GM12878 (cell line): ENCODE measurements around the gene HERC4. TPM values are rescaled to one million over a fixed set of nuclear protein-coding genes. Genes with fewer than 3 reads are reported as not detected.

Source experiments
- ATAC-seq: fragments of 200-7000 bp; cut with Tn5 transposase; 3 replicates; pipeline ENCODE4 v1.9.1; 2020; ENCODE audit warnings: mild to moderate bottlenecking, moderate library complexity
- BruUV-seq: library from RNA; stranded (reverse); fragments of 400-500 nt; replicated peaks from 2 replicates; lab custom pipeline; 2021; lab: Mats Ljungman, UMichigan
- CTCF ChIA-PET: fragments of 300-600 bp; sonication (Branson Sonifier 250); formaldehyde crosslinking; extraction: SDS; loops from one replicate; lab custom pipeline; 2021; ENCODE audit warnings: inconsistent platforms; lab: Yijun Ruan, JAX
- POLR2A ChIA-PET: fragments of 350-600 bp; formaldehyde crosslinking; extraction: SDS; loops from one replicate; lab custom pipeline; 2021; ENCODE audit warnings: inconsistent platforms; lab: Charles Lee
- RAD21 ChIA-PET: fragments of 300-600 bp; sonication (Branson Sonifier 250); formaldehyde crosslinking; loops from one replicate; lab custom pipeline; 2023; ENCODE audit warnings: antibody characterized with exemption; ENCODE audit not compliant: unreplicated experiment; lab: Charles Lee
- SMC1A ChIA-PET: fragments of 300-600 bp; sonication (Branson Sonifier 250); formaldehyde crosslinking; loops from one replicate; lab custom pipeline; 2023; ENCODE audit not compliant: unreplicated experiment, uncharacterized antibody; lab: Charles Lee
- DNase-seq: peaks from one replicate; pipeline ENCODE4 v3.0.0-alpha.2; 2011; ENCODE audit warnings: low read depth, low spot score
- FAIRE-seq: peaks from 3 replicates; lab custom pipeline; 2011; peaks lifted over from hg19 to GRCh38; lab: Jason Lieb, UNC
- H2AFZ ChIP-seq: 2 replicates; pipeline ENCODE4 v1.6.0; 2011; ENCODE audit warnings: low read depth, low read length, control low read depth; ENCODE audit not compliant: control insufficient read depth
- H3K27ac ChIP-seq: 2 replicates; pipeline ENCODE4 v1.5.1; 2011; ENCODE audit warnings: control low read depth; ENCODE audit not compliant: control insufficient read depth, insufficient read depth
- H3K27me3 ChIP-seq, 2 experiments: replicated peaks in 1 of 2; 2 replicates each; pipeline versions ENCODE4 v1.6.0 to v1.6.1; 2011; ENCODE audit warnings: low read length in 1 of 2; ENCODE audit not compliant: control insufficient read depth in 2 of 2, insufficient read depth in 2 of 2
- H3K36me3 ChIP-seq, 2 experiments: 2 replicates each; pipeline ENCODE4 v1.5.1; 2011; ENCODE audit warnings: low read length in 1 of 2; ENCODE audit not compliant: control insufficient read depth in 2 of 2, insufficient read depth in 2 of 2
- H3K4me1 ChIP-seq: 2 replicates; pipeline ENCODE4 v1.6.1; 2011; ENCODE audit warnings: mild to moderate bottlenecking, low read length, moderate library complexity, mixed read lengths; ENCODE audit not compliant: control insufficient read depth, insufficient read depth
- H3K4me2 ChIP-seq: 2 replicates; pipeline ENCODE4 v1.6.0; 2011; ENCODE audit warnings: control low read depth; ENCODE audit not compliant: control insufficient read depth, insufficient read depth
- H3K4me3 ChIP-seq: fragments of 200-600 bp; sonication (generic); 2 replicates; pipeline ENCODE4 v1.5.1; 2016
- H3K79me2 ChIP-seq: 2 replicates; pipeline ENCODE4 v1.6.0; 2011; ENCODE audit warnings: low read length; ENCODE audit not compliant: control insufficient read depth, insufficient read depth
- H3K9ac ChIP-seq: 2 replicates; pipeline ENCODE4 v1.8.0; 2011; ENCODE audit warnings: low read length, control low read depth, mixed read lengths; ENCODE audit not compliant: control insufficient read depth, insufficient read depth
- H3K9me3 ChIP-seq: replicated peaks from 3 replicates; pipeline ENCODE4 v1.5.1; 2011; ENCODE audit warnings: mild to moderate bottlenecking, low read length; ENCODE audit not compliant: control insufficient read depth, insufficient read depth
- H4K20me1 ChIP-seq: 2 replicates; pipeline ENCODE4 v1.6.0; 2011; ENCODE audit not compliant: control insufficient read depth, insufficient read depth
- ASH2L ChIP-seq: fragments of 300-600, 200-600 bp; sonication (generic); IDR thresholded peaks from 2 replicates; pipeline ENCODE4 v1.6.1; 2017; ENCODE audit warnings: low read depth, mild to moderate bottlenecking, borderline replicate concordance
- BMI1 ChIP-seq: fragments of 450-650 bp; IDR thresholded peaks from 2 replicates; pipeline ENCODE4 v1.6.1; 2016; ENCODE audit warnings: mild to moderate bottlenecking, moderate library complexity, borderline replicate concordance
- ESRRA ChIP-seq: IDR thresholded peaks from 2 replicates; pipeline ENCODE4 v1.6.1; 2012; ENCODE audit warnings: mild to moderate bottlenecking, low read length, improper control_type of control experiment
- ETV6 ChIP-seq, 2 experiments: fragments of 450-650 bp in 1 of 2; IDR thresholded peaks in 1 of 2; conservative IDR thresholded peaks in 1 of 2; 2 replicates each; pipeline ENCODE4 v1.6.1; 2014; ENCODE audit warnings: antibody characterized with exemption in 1 of 2, borderline replicate concordance in 1 of 2, low read depth in 1 of 2, mild to moderate bottlenecking in 1 of 2, moderate library complexity in 1 of 2
- GATAD2B ChIP-seq: fragments of 450-650 bp; conservative IDR thresholded peaks from 2 replicates; pipeline ENCODE4 v1.6.1; 2017; ENCODE audit warnings: low read depth, mild to moderate bottlenecking, moderate library complexity
- MTA2 ChIP-seq: fragments of 450-650 bp; IDR thresholded peaks from 2 replicates; pipeline ENCODE4 v1.6.1; 2016; ENCODE audit warnings: low read depth, mild to moderate bottlenecking, moderate library complexity
- MYB ChIP-seq: fragments of 150-350 bp; IDR thresholded peaks from 2 replicates; pipeline ENCODE4 v1.6.1; 2014; ENCODE audit warnings: mild to moderate bottlenecking, low read depth, low read length, borderline replicate concordance
- NBN ChIP-seq: fragments of 450-650 bp; IDR thresholded peaks from 2 replicates; pipeline ENCODE4 v1.6.1; 2016
- NFIC ChIP-seq: IDR thresholded peaks from 2 replicates; pipeline ENCODE4 v1.6.1; 2012; ENCODE audit warnings: low read depth, mild to moderate bottlenecking, inconsistent platforms, low read length, moderate library complexity
- NR2C1 ChIP-seq: fragments of 450-650 bp; IDR thresholded peaks from 2 replicates; pipeline ENCODE4 v1.6.1; 2017; ENCODE audit warnings: antibody characterized with exemption, mild to moderate bottlenecking, moderate library complexity
- RBBP5 ChIP-seq: fragments of 200-600 bp; sonication (generic); conservative IDR thresholded peaks from 2 replicates; pipeline ENCODE4 v1.6.1; 2016
- RELA ChIP-seq: fragments of 450-650 bp; IDR thresholded peaks from 2 replicates; pipeline ENCODE4 v1.8.0; 2014; ENCODE audit warnings: borderline replicate concordance; ENCODE audit not compliant: partially characterized antibody
- YBX1 ChIP-seq: fragments of 450-650 bp; IDR thresholded peaks from 2 replicates; pipeline ENCODE4 v1.6.1; 2016; ENCODE audit warnings: antibody characterized with exemption
- whole genome bisulfite sequencing: methylation state at CpG from one replicate; pipeline ENCODE4 v1.1.6; 2016; ENCODE audit warnings: low lambda C conversion rate; ENCODE audit not compliant: insufficient replicate concordance, insufficient coverage; ENCODE audit errors: missing lambda C conversion rate; 5-methylcytosine and 5-hydroxymethylcytosine counted together
- in situ Hi-C: fragments of 300-500 bp; cut with MboI; formaldehyde crosslinking; loops from 9 replicates; pipeline ENCODE4 v1.14.3; 2018; ENCODE audit warnings: mixed read lengths
- intact Hi-C: fragments of 100-400 bp; cut with micrococcal nuclease; formaldehyde crosslinking; loops from one replicate; pipeline ENCODE4 v1.14.2; 2022; ENCODE audit not compliant: unreplicated experiment
- polyA plus RNA-seq, 11 experiments: library from polyadenylated mRNA; depleted of rRNA in 4 of 11; unstranded in 6 of 11; stranded (reverse) in 5 of 11; fragments of >200 nt; fragmentation: Nextera tagmentation in 4 of 11; fragmentation: Illumina TruSeq in 1 of 11; extraction: Ambion mirVana in 4 of 11; extraction: Trizol in 1 of 11; gene quantifications; 1 replicate in 1 of 11; 2 replicates in 10 of 11; pipeline versions ENCODE4 v1.2.1 to v1.2.3, GENCODE V29; 2011 to 2016; ENCODE audit warnings: inconsistent platforms in 2 of 11, missing spikeins in 2 of 11, low read depth in 1 of 11
- total RNA-seq, 4 experiments: library from RNA; depleted of rRNA in 3 of 4; stranded (reverse); fragments of >200 nt in 3 of 4; fragmentation: Illumina TruSeq in 1 of 4; extraction: Trizol in 1 of 4; gene quantifications; 2 replicates each; pipeline versions ENCODE4 v1.2.1 to v1.2.3, GENCODE V29; 2013 to 2021
- TF ChIP-seq, protein P1 (sequence below): IDR thresholded peaks from 2 replicates; pipeline ENCODE4 v1.6.1; 2012; ENCODE audit warnings: low read depth, low read length, improper control_type of control experiment

The HERC4 gene
- total and polyA plus RNA-seq, 10 of the 15 experiments (the other 5 are each of a cell fraction or from before 2014, with no cell fraction given) = 9.7 to 36.8 (median 23.4) TPM

DNA sequence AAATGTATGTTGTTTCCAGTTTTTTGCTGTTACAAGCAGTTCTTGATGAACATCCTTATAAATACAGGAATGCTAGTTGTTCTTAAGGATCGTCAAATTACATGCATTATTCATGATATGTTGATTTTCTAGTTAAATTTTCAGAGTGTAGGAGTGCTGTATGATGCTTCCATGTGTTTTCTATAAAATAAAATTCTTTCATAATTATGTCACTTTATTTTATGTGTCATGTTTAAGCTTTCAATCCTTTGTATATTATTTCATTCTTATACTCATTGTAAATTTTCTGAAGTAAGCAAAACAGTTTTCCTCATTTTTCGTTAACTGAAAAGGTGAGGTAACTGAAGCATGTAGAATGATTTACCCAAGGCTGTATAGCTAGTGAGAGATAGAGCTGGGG, 17.4 kb upstream of the HERC4 start (continued):
- TF ChIP-seq, protein P1, sequence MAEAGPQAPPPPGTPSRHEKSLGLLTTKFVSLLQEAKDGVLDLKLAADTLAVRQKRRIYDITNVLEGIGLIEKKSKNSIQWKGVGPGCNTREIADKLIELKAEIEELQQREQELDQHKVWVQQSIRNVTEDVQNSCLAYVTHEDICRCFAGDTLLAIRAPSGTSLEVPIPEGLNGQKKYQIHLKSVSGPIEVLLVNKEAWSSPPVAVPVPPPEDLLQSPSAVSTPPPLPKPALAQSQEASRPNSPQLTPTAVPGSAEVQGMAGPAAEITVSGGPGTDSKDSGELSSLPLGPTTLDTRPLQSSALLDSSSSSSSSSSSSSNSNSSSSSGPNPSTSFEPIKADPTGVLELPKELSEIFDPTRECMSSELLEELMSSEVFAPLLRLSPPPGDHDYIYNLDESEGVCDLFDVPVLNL = no peak
- TF ChIP-seq YBX1 (no peak), MYB (no peak), RELA (no peak), ESRRA (no peak)

DNA sequence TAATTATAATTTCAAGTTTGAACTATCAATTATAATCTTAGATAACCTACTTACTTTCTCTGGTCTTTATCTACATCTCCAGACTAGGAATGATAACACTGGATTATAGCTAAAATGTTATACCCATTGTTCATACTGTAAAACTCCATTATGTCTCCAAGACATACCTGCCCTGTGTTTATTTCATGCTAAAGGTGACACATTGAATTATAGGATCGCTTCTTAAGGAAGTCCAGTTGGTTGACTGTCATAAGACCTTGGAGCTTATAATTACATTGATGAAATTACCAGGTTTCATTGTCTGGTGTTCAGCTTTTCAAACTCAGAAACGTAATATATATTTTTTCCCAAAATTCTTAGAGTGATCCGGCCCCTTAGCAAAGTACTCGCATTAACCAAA, 15.5 kb upstream of the HERC4 start:
- ATAC-seq = no peak
- in situ Hi-C loops = no loop called here
- no peaks in the 10 kb centered on the region for H3K27me3 ChIP-seq
- TF ChIP-seq, protein P1 = no peak
- TF ChIP-seq MTA2 (no peak), GATAD2B (no peak), ETV6 (conservative IDR thresholded peaks at IDR 0.05 in 1 of 2, IDR thresholded peaks at IDR 0.05 in 1 of 2; ENCODE audit: borderline replicate concordance in 1 of 2, low read depth in 1 of 2) (no peak), NFIC (no peak), ASH2L (no peak), NR2C1 (no peak), BMI1 (no peak), NBN (no peak), RBBP5 (no peak)
- TF ChIP-seq, all 136 proteins: peak for 0
- 87% methylated on average over 4 of the region's 4 CpGs for WGBS
- no TSS peak for BruUV-seq
- Histone ChIP-seq H3K4me3 (no peak overlapping the region), H3K9ac (no peak overlapping the region), H3K36me3 (no peaks in the 10 kb centered on the region), H3K79me2 (no peaks in the 10 kb centered on the region), H3K27ac (no peak overlapping the region), H3K4me1 (peaks cover 3% of the 10 kb centered on the region; the same call in 1 of the 2 replicates), H2AFZ (no peak overlapping the region), H3K4me2 (no peak overlapping the region), H4K20me1 (no peaks in the 10 kb centered on the region), H3K9me3 (no peaks in the 10 kb centered on the region)
- DNase-seq (no peak), FAIRE-seq (no peak)
- intact Hi-C loops = no loop called here
- RAD21 ChIA-PET = no interaction called here
- SMC1A ChIA-PET = interaction anchor here (1.0 to 1.5 kb wide), 4 partner anchors 10 to 34 kb away, joined by 3 to 6 read pairs (median 3); no protein-coding TSS in a partner anchor
- POLR2A ChIA-PET = no interaction called here
- CTCF ChIA-PET = interaction anchor here (0.9 to 1.3 kb wide), 2 partner anchors 67 to 302 kb away, joined by 3 to 7 read pairs; no protein-coding TSS in a partner anchor
